GM21423 (cell line): Measurements from ENCODE around the gene RGS6.

ENCODE experiments used
- ATAC-seq: cut with Tn5 transposase; IDR thresholded peaks from one replicate; pipeline ENCODE4 v1.9.1; 2021; ENCODE audit warnings: mild to moderate bottlenecking, moderate library complexity; ENCODE audit not compliant: unreplicated experiment

The RGS6 gene

DNA sequence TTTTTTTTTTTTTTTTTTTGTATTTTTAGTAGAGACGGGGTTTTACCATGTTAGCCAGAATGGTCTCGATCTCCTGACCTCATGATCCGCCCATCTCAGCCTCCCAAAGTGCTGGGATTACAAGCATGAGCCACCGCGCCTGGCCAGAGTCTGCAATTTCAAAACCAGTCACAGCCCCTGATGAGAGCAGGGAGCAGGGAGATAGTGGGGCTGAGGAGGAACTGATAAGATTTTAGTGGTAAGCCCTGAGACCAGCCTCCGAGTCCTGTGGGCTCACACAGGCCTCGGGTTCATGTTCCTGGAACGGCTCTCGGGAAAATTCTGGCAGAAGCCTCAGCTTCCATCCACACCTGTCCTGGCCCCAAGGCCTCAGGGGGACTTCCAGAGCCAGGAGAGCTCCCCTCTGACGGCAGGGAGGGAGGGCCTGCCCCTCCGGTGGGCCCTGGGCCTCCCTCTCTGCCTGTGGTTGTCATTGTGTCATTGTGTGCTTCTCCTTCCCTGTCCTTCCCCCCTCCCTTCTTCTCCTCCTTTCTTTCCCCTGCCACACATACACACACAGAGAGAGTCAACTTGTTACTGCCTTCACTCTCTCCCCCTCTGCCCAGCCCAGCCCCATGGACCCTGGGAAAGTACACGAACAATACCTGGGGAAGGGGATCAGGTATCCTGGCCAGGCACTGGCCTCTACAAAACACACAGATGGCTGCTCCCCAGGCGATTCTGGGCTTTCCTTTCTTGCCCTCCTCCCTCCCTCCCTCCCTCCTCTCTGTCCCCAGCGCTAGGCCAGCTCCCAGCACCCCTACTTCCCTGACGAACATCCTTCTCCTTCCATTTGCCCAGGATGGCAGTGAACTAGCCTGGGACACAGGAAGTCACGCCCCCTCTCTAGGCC lies 667.6 kb downstream of the RGS6 start:
- no peak for ATAC-seq

GRCh38 chr14:72600551-72601330 lies 668.5 kb downstream of the RGS6 start:
- no peak for ATAC-seq

GRCh38 chr14:72603639-72604038 lies 671.4 kb downstream of the RGS6 start:
- ATAC-seq: no peak

- no peak for ATAC-seq
Observed at GRCh38 chr14:72604133-72604532, 671.9 kb downstream of the RGS6 start.

- ATAC-seq: no peak
Observed at GRCh38 chr14:72605096-72605920, 673.1 kb downstream of the RGS6 start.

DNA sequence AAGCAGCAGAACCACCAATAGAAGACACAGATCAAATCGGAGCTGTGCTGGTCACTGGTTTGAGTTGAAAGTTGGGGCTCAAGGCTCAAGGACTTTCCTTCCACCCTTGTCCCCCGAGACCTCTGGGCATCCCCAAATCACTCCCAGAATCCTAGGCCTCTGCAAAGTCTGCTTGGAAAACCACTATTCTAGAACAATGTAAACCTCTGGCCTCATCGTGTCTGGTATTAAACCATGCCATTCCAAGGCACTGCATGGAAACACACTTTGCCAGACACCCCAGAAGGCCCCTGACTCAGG lies 673.6 kb downstream of the RGS6 start:
- no peak for ATAC-seq

- ATAC-seq: no peak
Observed at GRCh38 chr14:72606879-72607278, 674.6 kb downstream of the RGS6 start.

- no peak for ATAC-seq
Observed at GRCh38 chr14:72607386-72608130, 675.3 kb downstream of the RGS6 start.

GRCh38 chr14:72608391-72609204 lies 676.4 kb downstream of the RGS6 start:
- no peak for ATAC-seq

GRCh38 chr14:72609205-72609916 lies 677.1 kb downstream of the RGS6 start:
- no peak for ATAC-seq

DNA sequence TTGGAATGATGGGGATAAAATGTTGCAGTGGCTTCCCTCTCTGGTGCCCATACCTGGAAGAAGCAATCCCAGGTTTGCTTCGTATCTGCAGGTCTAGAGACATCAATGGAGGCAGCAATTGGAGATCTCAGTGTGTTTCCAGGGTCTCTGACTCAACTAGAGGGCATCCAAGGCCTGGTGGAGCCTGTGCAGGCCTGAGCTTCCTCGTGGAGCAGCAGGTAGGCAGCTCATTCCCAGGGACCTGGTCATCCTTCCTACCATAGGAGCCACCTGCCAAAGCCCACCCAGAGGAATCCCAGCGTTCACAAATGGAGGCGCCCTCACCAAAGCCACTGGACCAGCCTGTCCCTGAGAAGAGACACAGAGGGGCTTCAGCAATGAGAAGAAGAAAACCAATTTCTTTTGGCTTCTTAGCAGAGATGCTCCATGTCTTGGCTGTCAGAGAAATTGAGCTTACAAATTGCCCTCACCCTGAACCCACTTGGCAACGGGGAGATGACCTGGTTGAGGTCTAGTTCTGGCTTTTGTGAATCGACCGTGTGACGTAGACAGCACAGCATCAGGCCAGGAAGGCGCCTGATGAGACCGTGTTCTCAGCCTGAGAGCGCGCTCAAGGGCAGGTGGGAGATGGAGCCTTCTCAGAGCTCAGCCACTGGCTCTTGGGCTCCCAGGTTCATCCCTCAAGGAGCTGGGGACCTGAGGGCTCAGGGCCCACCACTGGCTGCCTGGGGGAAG lies 678.0 kb downstream of the RGS6 start:
- ATAC-seq: no peak

- ATAC-seq: no peak
Observed at GRCh38 chr14:72610831-72611200, 678.6 kb downstream of the RGS6 start.

DNA sequence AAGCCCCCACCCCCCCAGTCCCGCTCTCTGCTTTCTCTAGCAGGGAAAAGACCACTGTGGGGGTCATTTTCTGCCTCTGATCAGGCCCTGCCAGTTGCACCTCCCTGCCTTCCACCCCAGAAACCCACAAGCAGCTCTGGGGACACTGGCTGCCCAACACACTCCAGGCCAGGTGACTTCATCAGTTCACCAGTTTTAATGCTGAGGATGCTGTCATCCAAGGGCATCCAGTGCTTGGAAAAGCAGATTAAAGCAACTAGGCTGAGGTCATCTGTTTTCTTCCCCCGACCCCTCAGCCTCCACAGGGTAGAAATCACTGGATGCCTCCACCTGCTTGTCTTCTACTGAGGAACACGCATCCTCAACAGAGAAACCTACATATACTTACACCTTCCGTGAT lies 679.3 kb downstream of the RGS6 start:
- no peak for ATAC-seq

DNA sequence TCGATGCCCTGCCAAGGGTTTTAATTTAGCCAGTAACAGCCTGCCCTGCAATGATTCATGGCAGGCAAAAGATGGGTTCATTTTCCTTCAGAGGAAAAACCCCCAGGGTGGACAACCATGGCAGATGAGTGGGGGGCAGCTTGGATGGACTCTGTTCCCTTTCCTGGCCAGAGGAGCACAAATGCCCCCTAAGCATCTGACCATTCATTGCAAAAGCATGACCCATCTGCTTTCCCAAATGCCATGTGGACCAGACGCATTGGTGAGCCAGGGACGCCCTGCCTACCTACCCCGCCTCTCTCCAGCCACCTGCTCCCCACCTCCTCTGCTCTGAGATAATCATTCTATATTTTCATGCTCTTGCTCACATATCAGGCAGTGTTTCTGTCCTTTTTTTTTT lies 679.8 kb downstream of the RGS6 start:
- no peak for ATAC-seq

DNA sequence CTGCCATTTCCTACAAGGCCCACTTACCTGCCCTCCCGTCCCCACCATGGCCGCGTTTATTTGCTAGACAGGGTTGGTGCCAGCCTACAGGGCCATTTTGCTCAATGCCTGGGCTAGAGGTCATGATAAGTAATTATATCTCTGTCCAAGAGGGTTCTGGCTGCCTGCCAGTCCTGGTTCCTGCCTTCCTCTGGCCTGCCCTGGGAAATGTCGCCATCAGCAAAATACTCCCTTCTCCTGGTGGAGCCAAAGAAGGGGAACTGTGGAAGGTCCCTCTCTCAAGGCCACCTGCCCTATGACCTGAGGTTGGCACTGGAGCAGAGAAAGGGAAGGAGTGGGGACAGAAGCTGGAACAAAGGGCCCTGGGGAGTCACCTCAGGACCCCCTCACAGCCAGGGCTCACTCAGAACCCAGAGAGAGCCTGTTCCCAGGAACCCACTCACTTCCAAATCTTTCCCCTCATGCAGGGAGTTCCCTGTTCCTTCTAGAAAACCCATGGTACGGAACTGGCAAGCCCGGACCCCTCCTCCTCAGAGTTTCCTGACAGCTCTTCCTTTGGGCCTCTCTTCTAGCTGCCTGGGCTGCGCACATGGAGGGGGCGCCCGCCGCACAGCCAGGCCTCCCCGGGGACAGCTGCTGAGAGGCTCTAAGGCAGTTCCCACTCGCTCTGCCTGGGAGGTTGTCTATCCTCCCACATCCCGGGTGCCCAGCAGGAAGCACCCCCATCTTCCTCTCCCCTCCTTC lies 681.2 kb downstream of the RGS6 start:
- no peak for ATAC-seq

GRCh38 chr14:72613975-72614319 lies 681.7 kb downstream of the RGS6 start:
- ATAC-seq: no peak

- no peak for ATAC-seq
Observed at GRCh38 chr14:72614365-72614764, 682.1 kb downstream of the RGS6 start.

GRCh38 chr14:72614891-72615415 lies 682.7 kb downstream of the RGS6 start:
- no peak for ATAC-seq
